HG03565 (cell line): ENCODE data around the gene SPANXN4.

Experiments used
- ATAC-seq: cut with Tn5 transposase; IDR thresholded peaks from one replicate; pipeline ENCODE4 v1.9.1; 2021; ENCODE audit warnings: mild to moderate bottlenecking, moderate library complexity; ENCODE audit not compliant: unreplicated experiment

Gene SPANXN4

GRCh38 chrX:143025628-143026027, at the start of gene SPANXN4:
Gene SPANXN4, plus strand, starts transcription at chrX:143025928. Its CDS starts 87 bp downstream, at chrX:143026015.
- ATAC-seq, result no peak

- ATAC-seq, result peak; percentile 86
Observed at GRCh38 chrX:142977128-142977914, 48.4 kb upstream of the SPANXN4 start.

GRCh38 chrX:142978130-142978684, 47.5 kb upstream of the SPANXN4 start:
- ATAC-seq, result peak; percentile 26

- ATAC-seq, result no peak
Observed at GRCh38 chrX:142982679-142983078, 43.0 kb upstream of the SPANXN4 start.

- no peak for ATAC-seq
Observed at GRCh38 chrX:142994988-142995387, 30.7 kb upstream of the SPANXN4 start.

GRCh38 chrX:142998447-142999198, 27.1 kb upstream of the SPANXN4 start:
- ATAC-seq, result no peak

- no peak for ATAC-seq
Observed at GRCh38 chrX:142999199-142999701, 26.5 kb upstream of the SPANXN4 start.

GRCh38 chrX:143002206-143002605, 23.5 kb upstream of the SPANXN4 start:
- no peak for ATAC-seq

GRCh38 chrX:143017272-143017671, 8.5 kb upstream of the SPANXN4 start:
- no peak for ATAC-seq

- no peak for ATAC-seq
Observed at GRCh38 chrX:143027275-143027674, 1.5 kb downstream of the SPANXN4 start.

- no peak for ATAC-seq
Observed at GRCh38 chrX:143047511-143047910, 21.8 kb downstream of the SPANXN4 start.

- ATAC-seq, result no peak
Observed at GRCh38 chrX:143058120-143058519, 32.4 kb downstream of the SPANXN4 start.

GRCh38 chrX:143081231-143081630, 55.5 kb downstream of the SPANXN4 start:
- no peak for ATAC-seq

- no peak for ATAC-seq
Observed at GRCh38 chrX:143082537-143082936, 56.8 kb downstream of the SPANXN4 start.
